ENCODE measurements around the gene NACC2. TPM values are rescaled to one million over a fixed set of nuclear protein-coding genes. Genes with fewer than 3 reads are reported as not detected.
"Not testable (repeated sequence)": the region's sequence is repeated elsewhere in the genome, so short reads cannot be mapped to it uniquely, and the experiment has no call there.

NACC2 gene
- total RNA-seq, 1 experiment from 2014 or later, result 28.3 TPM

DNA sequence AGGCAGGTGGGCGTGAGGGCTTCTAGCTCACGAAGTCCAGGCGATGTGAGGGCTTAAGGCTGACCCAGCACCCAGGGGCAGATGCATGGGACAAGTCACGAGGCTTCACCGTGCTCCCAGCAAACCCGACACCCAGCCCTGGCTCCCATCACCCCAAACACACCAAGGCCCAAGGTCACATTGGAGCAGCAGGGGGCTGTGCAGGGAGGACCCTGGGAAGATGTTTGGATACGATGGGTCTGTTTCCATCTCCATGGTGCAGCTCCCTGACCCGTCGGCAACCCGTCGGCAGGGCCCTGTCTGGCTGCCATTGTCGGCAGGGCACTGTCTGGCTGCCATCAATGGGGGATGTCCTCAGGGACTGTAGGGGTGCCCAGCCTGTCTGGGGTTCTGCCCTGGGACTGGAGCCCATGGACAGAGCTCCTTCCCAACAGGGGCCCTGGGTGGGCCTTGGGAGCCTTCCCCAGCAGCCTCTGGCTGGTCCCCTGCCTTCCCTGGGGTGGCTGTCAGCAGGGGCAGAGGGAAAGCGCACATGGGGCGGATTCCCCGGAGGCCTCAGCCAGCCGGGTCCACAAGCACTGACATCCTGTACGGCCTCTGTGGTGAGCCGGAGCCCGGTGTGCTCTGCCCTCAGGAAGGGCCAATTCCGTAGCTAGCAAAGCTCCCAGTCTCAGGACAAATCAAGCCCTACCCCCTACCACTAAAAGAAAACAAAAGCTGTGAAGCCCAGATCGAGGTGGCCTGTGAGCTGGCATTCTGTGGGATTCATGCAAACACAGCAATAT lies 47.1 kb downstream of the NACC2 start:
- DNase-seq (ENCODE audit: low read depth), result no peak

DNA sequence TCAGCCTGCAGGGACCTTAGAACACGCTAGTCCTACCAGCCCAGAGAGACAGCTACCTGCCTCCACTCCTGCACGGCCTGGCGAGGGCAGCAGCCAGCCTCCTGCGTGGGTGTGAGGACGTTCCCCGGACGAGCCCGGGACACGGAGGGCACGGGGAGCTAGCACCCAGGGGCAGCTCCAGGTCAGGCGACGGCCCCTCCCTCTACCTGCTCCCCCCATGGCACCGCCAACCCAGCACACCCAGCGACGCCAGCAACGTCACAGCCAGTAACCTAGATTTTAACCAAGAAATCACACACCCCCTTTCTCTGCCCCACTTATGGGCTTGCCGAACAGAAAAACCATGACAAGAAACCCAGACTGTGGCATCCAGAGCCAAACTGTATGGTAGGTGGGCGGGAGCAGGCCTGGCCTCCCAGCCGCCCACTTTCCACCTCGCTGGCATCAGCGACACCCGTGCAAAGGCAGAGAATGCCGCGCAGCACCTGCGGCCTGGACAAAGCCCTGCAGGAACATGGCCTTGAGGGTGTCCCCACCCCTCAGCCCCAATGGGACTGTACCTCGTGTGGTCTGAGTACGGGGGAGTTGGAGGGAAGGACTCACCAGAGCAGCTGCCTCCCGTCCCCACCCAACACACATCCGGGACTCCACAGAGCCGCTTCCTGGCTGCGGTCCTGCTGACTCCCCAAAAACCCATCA lies 47.9 kb downstream of the NACC2 start:
- DNase-seq (ENCODE audit: low read depth), result no peak

DNA sequence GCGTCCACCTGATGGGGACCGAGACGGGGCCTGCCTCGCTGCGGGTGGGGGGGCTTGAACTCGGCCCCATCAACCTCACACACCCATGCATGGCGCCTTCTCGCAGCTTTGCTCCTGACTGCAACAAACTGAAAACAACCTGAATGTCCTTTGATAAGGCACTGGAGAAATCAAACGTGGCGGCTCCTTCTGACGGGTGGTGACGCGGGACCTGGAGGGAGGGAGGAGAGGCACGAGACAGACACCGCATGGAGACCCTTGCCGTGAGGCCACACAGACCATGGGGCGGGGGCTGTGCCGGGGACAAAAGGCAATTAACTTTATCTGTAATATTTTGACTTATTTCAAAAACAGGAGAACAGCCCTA lies 48.6 kb downstream of the NACC2 start:
- DNase-seq (ENCODE audit: low read depth), result no peak

DNA sequence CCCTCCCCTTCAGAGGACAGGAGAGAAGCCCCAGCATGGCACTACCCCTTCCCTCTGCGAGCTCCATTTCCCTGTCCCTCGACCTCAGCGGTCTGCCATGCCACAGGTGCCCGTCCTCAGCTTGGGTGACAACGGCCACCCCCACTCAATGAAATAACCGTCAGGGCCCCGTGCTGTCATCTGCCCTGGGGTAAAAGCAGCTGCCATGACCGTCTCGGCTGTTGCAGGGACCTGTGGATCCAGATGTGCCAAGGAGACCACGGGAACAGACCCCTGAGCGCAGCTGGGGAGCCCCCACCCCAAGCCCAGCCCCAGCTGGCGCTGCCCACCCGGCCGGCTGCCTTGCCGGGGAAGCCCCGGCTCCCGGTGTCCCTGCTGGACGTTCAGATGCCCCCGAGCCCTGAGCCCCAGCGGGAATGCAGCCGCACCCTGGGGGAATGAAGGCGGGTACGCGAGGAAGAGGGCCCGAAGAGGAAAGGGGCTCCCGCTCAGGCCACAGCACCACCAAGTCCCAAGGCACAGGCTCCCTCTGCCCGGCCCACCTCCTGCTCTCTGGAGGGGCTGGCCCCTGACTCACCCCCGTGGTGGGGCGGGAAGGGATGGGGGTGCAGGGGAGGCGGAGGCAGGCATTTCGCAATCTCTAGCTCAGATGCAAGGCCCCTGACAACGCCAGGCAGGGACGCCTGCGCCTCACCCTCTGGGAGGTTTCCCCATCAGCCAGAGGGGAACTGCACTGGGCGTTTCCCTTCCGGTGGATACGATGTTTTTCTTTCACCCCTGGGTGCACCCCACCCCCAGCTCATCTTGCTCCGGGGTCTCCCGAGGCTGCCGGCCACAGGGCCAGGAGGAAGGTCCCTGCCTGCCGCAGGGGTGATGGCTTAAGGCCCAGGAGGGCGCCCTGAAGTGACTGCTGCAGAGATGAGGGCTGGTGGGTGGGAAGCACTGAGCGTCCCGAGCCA lies 49.2 kb downstream of the NACC2 start:
- no peak for DNase-seq (ENCODE audit: low read depth)

DNA sequence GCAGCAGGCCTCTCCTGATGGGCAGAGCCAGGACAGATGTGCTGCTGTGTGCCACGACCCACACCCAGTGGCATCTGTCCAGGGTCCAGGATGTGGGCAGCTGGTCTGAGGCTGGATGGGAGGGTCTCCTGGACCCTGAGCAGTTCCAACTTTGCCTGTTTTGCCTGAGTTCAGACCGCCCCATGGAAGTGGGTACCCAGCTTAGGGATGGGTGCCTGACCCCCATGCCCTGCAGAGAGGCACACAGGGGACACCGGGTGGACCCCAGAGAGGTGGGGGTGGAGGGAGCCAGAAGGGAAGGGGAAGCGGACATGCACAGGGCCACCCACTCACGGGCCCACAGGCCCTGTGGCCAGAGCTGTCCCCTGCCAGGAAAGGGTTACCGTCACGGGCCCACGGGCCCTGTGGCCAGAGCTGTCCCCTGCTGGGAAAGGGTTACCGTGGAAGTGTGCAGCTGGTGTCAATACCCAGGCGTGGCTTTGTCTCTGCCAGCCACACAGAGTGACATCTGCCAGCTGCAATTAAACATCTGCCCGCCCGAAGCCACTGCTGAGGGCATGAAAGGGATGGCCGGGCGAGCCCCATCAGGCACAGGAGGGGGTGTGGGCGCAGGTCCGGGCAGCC lies 50.0 kb downstream of the NACC2 start:
- no peak for DNase-seq (ENCODE audit: low read depth)

DNA sequence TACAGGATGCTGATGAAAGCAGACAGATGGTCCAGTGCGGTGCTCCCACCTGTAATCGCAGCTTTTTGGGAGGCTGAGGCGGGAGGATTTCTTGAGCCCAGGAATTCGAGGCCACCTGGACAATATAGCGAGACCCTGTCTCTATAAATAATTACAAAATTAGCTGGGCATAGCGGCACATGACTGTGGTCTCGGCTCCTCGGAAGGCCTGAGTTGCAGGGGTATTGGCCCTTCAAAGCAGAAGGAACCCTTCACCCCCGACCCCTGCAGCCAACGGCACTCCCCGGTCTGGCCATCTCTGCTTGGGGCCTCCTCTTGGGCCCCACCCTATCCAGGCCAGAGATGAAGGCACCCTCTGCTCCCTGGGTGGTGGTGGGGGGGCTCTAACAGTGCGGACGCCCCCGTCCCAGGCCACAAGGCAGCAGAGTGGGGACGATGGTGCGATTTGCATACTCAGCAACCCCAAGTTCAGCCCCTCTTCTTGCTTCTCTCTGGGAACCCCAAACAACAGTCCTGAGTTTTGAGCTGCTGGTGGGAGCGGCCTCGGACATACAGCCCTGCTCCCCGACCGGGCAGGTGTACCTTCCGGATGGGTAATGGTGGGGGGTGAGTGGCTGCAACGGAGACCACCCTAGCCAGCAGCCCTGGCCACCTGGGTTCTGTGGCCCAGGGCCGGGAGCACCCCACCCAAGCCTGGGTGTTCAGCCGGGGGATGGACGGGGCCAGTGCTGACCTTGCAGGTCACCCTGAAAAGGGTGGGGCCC lies 50.7 kb downstream of the NACC2 start:
- DNase-seq (ENCODE audit: low read depth), result no peak

DNA sequence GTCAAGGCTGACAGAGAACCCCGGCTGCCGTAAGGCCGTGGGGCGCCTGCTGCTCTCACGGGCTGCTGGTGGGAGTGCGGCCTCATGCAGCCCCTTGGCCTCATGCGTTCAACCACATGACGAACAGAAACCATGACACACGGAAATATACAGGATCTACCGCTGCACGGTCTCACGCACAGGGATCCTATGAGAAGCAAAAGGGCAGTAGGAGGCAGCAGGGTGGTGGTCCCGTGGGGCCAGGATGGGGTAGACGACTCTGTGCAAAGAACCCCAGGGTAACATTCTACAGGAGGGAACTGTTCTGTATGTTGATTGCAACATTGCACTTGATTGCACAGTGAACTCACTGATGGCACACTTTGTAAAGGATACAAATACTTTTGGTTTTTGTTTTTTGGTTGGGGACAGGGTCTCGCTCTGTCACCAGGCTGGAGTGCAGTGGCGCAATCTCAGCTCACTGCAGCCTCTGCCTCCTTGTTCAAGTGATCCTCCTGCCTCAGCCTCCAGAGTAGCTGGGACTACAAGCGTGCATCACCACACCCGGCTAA lies 51.6 kb downstream of the NACC2 start:
- DNase-seq (ENCODE audit: low read depth), result no peak

DNA sequence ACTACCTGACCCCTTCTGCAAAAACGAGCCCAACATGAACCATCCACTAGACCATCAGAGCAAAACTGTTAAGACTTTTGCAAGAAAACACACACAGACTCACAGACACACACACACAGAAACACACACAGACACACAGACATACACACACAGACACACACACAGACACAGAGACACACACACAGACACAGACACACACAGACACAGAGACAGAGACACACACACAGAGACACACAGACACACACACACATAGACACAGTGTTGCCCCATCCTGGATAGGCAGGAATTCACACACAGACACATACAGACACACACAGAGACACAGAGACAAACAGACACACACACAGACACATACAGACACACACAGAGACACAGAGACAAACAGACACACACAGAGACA lies 52.5 kb downstream of the NACC2 start:
- DNase-seq (ENCODE audit: low read depth), result no peak

DNA sequence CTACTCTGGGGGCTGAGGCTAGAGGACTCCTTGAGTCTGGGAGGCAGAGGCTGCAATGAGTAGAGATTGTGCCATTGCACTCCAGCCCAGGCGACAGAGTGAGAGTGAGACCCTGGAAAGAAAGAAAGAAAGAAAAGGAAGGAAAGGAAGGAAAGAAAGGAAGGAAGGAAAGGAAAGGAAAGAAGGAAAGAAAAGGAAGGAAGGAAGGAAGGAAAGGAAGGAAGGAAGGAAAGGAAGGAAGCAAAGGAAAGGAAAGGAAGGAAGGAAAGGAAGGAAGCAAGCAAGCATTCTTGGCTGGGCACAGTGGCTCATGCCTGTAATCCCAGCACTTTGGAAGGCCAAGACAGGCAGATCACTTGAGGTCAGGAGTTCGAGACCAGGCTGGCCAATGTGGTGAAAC lies 54.2 kb downstream of the NACC2 start:
- not testable (repeated sequence) for DNase-seq (ENCODE audit: low read depth)

DNA sequence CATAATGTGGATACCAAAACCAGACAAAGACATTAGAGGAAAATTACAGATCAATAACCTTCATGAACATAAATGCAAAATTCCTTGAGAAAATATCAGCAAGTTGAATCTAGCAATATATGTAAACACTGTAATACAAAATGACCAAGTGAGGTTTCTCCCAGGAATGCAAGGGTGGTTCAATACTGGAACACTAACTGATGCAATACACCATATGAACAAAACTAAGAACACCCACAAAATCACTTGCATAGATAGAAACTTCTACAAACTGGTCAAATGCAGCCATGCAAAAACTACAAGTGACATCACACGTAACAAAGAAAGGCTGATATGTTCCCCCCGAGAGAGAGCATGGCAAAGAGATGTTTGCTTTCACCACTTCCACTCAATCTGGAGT lies 55.6 kb downstream of the NACC2 start:
- DNase-seq (ENCODE audit: low read depth), result no peak

DNA sequence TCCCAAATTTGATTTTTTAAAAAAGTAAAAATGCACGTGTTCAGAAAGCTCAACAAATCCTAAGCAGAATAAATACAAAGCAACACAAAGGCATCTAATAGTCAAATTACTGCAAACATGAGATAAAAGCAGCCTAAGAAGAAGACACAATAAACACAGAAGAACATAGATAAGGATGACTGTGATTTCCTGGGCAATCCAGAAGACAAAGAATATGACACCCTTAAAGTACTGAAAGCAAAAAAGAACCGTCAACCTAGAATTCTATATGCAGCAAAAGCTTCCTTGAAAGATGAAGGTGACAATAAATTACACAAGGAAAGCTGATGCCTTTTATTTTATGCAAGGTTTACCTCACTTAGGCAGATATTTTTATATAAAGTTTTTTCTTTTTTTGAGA lies 58.2 kb downstream of the NACC2 start:
- no peak for DNase-seq (ENCODE audit: low read depth)

DNA sequence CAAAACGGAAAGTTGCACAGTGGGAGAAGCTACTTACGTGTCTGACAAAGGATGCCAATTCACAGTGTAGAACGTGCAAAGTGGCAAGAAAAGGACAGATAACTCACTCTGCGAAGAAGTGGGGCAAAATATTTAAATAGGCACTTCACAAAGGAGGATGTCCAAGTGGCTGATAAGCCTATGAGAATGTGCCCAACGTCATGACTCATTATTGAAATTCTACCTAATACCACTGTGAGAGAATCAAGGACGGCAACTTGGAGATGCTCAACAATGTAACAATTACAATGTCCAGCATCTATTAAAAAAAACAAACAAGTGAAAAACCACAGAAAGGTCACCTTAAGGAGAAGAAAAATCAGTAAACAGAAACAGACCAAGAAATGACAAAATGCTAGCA lies 59.0 kb downstream of the NACC2 start:
- DNase-seq (ENCODE audit: low read depth), result no peak

DNA sequence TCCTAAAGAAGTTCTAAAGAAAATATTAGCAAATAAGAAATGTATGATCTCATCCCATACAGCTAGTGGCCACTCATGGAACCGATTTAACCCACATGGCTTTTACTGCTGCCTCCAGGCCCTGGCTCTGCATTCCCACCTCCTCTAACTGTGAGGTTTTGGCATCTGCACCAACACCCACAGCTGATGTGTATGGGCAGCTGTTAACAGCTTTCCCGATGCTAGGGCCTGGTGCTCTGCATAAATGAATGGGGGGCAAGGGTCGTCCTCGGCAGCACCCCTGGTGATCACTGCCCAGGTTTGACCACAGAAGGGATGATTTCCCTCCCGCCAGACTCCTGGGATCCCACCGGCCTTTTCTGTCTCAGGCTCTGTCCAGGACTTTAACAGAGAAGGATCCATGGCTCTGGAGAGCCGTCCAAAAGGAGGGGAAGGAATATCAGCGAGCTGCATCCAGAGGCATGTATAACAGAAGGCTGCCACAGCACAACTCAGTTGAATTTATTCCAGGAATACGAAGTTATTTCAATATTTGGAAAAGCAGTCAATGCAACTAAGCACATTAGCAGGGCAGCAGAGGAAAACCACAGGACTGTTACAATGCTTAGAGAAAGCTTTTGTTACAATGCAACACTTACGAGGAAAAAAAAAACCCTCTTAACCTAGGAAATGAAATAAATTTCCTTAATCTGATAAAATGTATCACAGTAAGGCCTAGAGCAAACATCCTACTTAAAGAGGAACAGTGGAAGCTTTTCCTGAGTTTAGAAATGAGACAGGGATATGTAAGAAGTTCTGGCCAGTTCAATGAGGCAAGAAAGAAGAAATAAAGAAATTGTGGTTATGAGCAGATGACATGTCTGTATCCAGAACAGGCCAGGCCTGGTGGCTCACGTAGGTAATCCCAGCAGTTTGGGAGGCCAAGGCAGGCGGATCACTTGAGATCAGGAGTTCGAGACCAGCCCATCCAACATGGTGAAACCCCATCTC lies 63.1 kb downstream of the NACC2 start:
- DNase-seq (ENCODE audit: low read depth), result no peak

DNA sequence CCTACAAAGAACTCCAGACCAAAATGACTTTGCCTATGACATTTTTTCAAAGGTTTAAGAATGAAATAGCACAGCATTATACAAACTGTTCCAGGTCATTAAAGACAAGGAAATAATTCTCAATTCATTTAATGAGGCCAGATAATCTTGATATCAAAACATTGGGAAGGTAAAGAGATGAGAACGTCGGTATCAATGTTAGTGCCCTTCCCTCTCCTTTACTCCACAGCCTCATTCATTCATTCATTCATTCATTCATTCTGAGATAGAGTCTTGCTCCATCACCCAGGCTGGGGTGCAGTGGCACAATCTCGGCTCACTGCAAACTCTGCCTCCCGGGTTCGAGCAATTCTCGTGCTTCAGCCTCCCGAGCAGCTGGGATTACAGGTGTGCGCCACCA lies 64.0 kb downstream of the NACC2 start:
- no peak for DNase-seq (ENCODE audit: low read depth)

DNA sequence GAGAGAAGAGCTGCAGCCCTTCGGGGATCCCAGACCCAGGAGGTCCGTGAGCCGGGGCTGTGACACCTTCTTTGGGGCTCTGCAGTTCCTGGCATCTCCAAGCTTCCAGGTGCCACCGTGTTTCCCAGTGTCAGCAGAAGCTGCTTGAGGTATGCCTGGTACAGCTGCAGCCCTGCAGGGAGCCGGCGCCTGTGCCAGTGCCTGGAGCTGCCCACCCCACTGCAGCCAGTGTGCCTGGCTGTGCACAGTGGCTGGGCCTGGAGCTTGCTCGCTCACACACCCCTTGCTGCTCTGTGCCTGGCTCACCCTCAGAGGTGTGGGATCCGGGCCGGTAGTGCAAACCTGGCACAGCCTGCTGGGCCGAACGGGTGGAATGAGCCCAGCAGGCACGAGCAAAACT lies 65.5 kb downstream of the NACC2 start:
- DNase-seq (ENCODE audit: low read depth), result no peak

DNA sequence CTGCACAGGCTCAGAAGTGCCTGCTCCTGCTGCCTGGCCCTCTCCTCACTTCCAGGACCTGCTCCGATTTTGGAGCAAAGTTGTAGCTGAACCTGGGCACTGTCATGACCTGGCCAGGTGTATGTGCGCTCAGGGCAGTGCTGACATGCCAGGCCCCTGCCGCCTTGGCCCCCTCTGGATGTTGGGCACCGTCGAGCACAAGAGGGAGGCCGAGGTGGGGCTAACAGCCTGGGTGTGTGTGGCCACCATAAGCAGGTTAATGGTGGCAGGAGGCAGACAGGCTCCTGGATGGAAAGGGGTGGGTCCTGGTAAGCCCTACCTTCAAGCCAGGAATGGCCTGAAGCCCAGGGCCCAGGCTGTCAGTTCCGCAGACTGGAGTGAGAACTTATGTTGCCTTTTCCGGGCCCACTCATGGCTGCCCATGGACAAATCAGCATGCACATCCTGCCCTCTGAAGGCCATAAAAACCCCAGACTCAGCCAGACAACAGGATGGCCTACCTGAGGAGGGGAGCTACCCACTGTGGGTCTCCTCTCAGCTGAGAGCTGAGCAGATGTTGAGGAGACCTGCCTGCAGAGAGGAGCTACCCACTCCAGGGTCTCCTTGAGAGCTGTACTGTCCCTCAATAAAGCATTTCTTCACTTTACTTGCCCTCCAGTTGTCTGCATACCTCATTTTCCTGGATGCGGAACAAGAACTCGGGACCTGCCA lies 66.2 kb downstream of the NACC2 start:
- no peak for DNase-seq (ENCODE audit: low read depth)

DNA sequence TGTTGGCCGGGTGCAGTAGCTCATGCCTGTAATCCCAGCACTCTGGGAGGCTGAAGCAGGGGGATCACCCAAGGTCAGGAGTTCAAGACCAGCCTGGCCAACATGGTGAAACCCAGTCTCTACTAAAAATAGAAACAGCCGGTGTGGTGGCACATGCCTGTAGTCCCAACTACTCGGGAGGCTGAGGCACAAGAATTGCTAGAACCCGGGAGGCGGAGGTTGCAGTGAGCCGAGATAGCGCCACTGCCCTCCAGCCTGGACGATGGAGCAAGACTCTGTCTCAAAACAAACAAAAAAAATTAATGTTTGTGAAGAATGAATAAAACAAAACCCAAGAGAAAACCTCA lies 68.2 kb downstream of the NACC2 start:
- DNase-seq (ENCODE audit: low read depth), result not testable (repeated sequence)

DNA sequence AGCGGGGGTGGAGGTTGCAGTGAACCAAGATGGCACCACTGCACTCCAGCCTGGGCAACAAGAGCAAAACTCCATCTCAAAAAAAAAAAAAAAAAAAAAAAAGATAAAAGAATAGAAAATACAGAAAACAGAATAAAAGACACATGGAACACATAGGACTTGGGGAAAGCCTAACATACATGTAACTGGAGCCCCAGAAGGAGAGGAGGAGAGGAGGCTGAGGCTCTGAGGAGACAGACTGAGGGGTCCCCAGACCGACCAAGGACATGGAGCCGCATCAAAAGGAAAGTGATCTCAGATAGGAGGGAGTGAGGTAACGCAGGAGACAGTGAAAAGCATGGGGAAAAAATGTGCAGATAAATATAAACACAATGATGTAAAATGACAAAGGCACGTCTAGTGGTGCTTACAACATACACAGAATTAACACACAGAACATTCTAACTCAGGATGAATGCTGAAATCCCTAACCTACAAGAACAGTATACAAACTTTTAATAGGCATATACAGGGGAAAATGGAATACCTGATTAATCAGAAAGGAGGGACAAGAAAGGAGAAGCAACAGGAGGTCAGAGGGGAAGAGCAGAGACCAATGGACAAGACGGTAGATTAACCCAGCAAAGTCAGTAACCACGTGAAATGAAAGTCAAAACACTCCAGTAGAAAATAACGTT lies 68.7 kb downstream of the NACC2 start:
- DNase-seq (ENCODE audit: low read depth), result no peak
